SK-N-SH treated with all-trans-retinoic acid at 6 μM for 48 hours (cell line): ENCODE measurements around the gene LGALS3BP.
"Not testable (repeated sequence)": the region's sequence is repeated elsewhere in the genome, so short reads cannot be mapped to it uniquely, and the experiment has no call there.

Experiments
- ATAC-seq: fragments of 200-7000 bp; cut with Tn5 transposase; 3 replicates; pipeline ENCODE4 v1.9.1; 2020; ENCODE audit warnings: mild to moderate bottlenecking, moderate library complexity
- BACH2 ChIP-seq: fragments of 250-450 bp; sonication (Bioruptor Pico); IDR thresholded peaks from 2 replicates; pipeline ENCODE4 v1.9.0; 2021; ENCODE audit warnings: mild to moderate bottlenecking, borderline replicate concordance
- CREB5 ChIP-seq: fragments of 250-450 bp; sonication (Bioruptor Pico); IDR thresholded peaks from 2 replicates; pipeline ENCODE4 v1.5.1; 2020; ENCODE audit warnings: low read depth, mild to moderate bottlenecking, moderate library complexity
- CSDC2 ChIP-seq: fragments of 250-450 bp; sonication (Bioruptor Pico); IDR thresholded peaks from 2 replicates; pipeline ENCODE4 v1.5.0; 2020; ENCODE audit warnings: mild to moderate bottlenecking, moderate library complexity
- CSRNP3 ChIP-seq: fragments of 250-450 bp; sonication (Bioruptor Pico); IDR thresholded peaks from 2 replicates; pipeline ENCODE4 v1.5.1; 2021; ENCODE audit warnings: mild to moderate bottlenecking, moderate library complexity
- ESRRG ChIP-seq: fragments of 250-450 bp; sonication (Bioruptor Pico); IDR thresholded peaks from 2 replicates; pipeline ENCODE4 v1.6.1; 2021; ENCODE audit warnings: mild to moderate bottlenecking
- GLIS3 ChIP-seq: fragments of 250-450 bp; sonication (Bioruptor Pico); IDR thresholded peaks from 2 replicates; pipeline ENCODE4 v1.5.0; 2020; ENCODE audit warnings: mild to moderate bottlenecking, moderate library complexity
- ISL1 ChIP-seq: fragments of 250-450 bp; sonication (Bioruptor Pico); IDR thresholded peaks from 2 replicates; pipeline ENCODE4 v2.1.2; 2022; ENCODE audit warnings: mild to moderate bottlenecking, moderate library complexity
- OSR1 ChIP-seq: fragments of 250-450 bp; sonication (Bioruptor Pico); IDR thresholded peaks from 2 replicates; pipeline ENCODE4 v1.8.0; 2022; ENCODE audit warnings: moderate library complexity, mild to moderate bottlenecking, inconsistent platforms
- PATZ1 ChIP-seq: fragments of 250-450 bp; sonication (Bioruptor Pico); IDR thresholded peaks from 2 replicates; pipeline ENCODE4 v1.8.0; 2020; ENCODE audit warnings: mild to moderate bottlenecking, moderate library complexity, borderline replicate concordance
- POU6F1 ChIP-seq: fragments of 250-450 bp; sonication (Bioruptor Pico); IDR thresholded peaks from 2 replicates; pipeline ENCODE4 v1.8.0; 2021; ENCODE audit warnings: low read depth, mild to moderate bottlenecking, moderate library complexity, borderline replicate concordance
- PPARA ChIP-seq: fragments of 250-450 bp; sonication (Bioruptor Pico); IDR thresholded peaks from 2 replicates; pipeline ENCODE4 v1.5.0; 2020; ENCODE audit warnings: mild to moderate bottlenecking, borderline replicate concordance
- RARB ChIP-seq: fragments of 250-450 bp; sonication (Bioruptor Pico); IDR thresholded peaks from 2 replicates; pipeline ENCODE4 v1.8.0; 2021; ENCODE audit warnings: mild to moderate bottlenecking, moderate library complexity
- SNAI2 ChIP-seq: fragments of 250-450 bp; sonication (Bioruptor Pico); IDR thresholded peaks from 2 replicates; pipeline ENCODE4 v1.5.0; 2020; ENCODE audit warnings: mild to moderate bottlenecking, moderate library complexity
- TCF4 ChIP-seq: fragments of 250-450 bp; sonication (Bioruptor Pico); IDR thresholded peaks from 2 replicates; pipeline ENCODE4 v1.8.0; 2021; ENCODE audit warnings: mild to moderate bottlenecking, moderate library complexity, borderline replicate concordance
- TOX ChIP-seq: fragments of 250-450 bp; sonication (Bioruptor Pico); IDR thresholded peaks from 2 replicates; pipeline ENCODE4 v1.8.0; 2021; ENCODE audit warnings: mild to moderate bottlenecking, moderate library complexity, borderline replicate concordance
- ZC3H10 ChIP-seq: fragments of 250-450 bp; sonication (Bioruptor Pico); IDR thresholded peaks from 2 replicates; pipeline ENCODE4 v1.5.1; 2021; ENCODE audit warnings: mild to moderate bottlenecking, moderate library complexity
- ZFP3 ChIP-seq: fragments of 250-450 bp; sonication (Bioruptor Pico); IDR thresholded peaks from 2 replicates; pipeline ENCODE4 v1.5.0; 2020; ENCODE audit warnings: mild to moderate bottlenecking, moderate library complexity
- ZFP30 ChIP-seq: fragments of 450-650 bp; formaldehyde crosslinking; IDR thresholded peaks from 2 replicates; pipeline ENCODE4 v1.5.0; 2022; ENCODE audit warnings: mild to moderate bottlenecking, moderate library complexity
- ZNF565 ChIP-seq: fragments of 450-650 bp; formaldehyde crosslinking; conservative IDR thresholded peaks from 2 replicates; pipeline ENCODE4 v1.5.0; 2020; ENCODE audit warnings: low read depth, mild to moderate bottlenecking, moderate library complexity
- ZNF70 ChIP-seq: fragments of 450-650 bp; formaldehyde crosslinking; IDR thresholded peaks from 2 replicates; pipeline ENCODE4 v1.5.0; 2020; ENCODE audit warnings: mild to moderate bottlenecking, moderate library complexity
- ZNF8 ChIP-seq: fragments of 450-650 bp; formaldehyde crosslinking; IDR thresholded peaks from 2 replicates; pipeline ENCODE4 v1.5.0; 2020; ENCODE audit warnings: mild to moderate bottlenecking, moderate library complexity

LGALS3BP gene

GRCh38 chr17:78966123-78966813, 13.5 kb downstream of the LGALS3BP start:
- TF ChIP-seq ZFP30 (CRISPR knock-in tag) (no peak), TOX (CRISPR knock-in tag) (no peak), ZNF70 (no peak), RARB (CRISPR knock-in tag) (no peak), GLIS3 (CRISPR knock-in tag) (no peak), CSRNP3 (CRISPR knock-in tag) (no peak)
- no peak for ATAC-seq

GRCh38 chr17:78965491-78965924, 14.2 kb downstream of the LGALS3BP start:
- TF ChIP-seq TCF4 (no peak), ZC3H10 (CRISPR knock-in tag) (no peak), ZNF565 (CRISPR knock-in tag) (no peak), CREB5 (no peak), RARB (CRISPR knock-in tag) (no peak), OSR1 (CRISPR knock-in tag) (no peak), SNAI2 (CRISPR knock-in tag) (no peak), ZFP30 (CRISPR knock-in tag) (no peak), ESRRG (CRISPR knock-in tag) (no peak), ZNF8 (CRISPR knock-in tag) (no peak), CSRNP3 (CRISPR knock-in tag) (no peak), GLIS3 (CRISPR knock-in tag) (no peak), ZNF70 (no peak), ISL1 (CRISPR knock-in tag) (no peak), BACH2 (CRISPR knock-in tag) (no peak), TOX (CRISPR knock-in tag) (no peak)
- no peak for ATAC-seq

GRCh38 chr17:78963378-78963777, 16.3 kb downstream of the LGALS3BP start:
- ATAC-seq, result no peak
- TF ChIP-seq ZFP3 (CRISPR knock-in tag) (no peak), ZNF70 (no peak), ISL1 (CRISPR knock-in tag) (no peak)

GRCh38 chr17:78962984-78963348, 16.8 kb downstream of the LGALS3BP start:
- not testable (repeated sequence) for ATAC-seq

- TF ChIP-seq CSRNP3 (CRISPR knock-in tag) (no peak), BACH2 (CRISPR knock-in tag) (no peak), CSDC2 (CRISPR knock-in tag) (no peak), CREB5 (no peak), SNAI2 (CRISPR knock-in tag) (no peak), RARB (CRISPR knock-in tag) (no peak), ZFP3 (CRISPR knock-in tag) (no peak), ZNF70 (no peak), TOX (CRISPR knock-in tag) (no peak), POU6F1 (no peak), ZNF565 (CRISPR knock-in tag) (no peak), PPARA (CRISPR knock-in tag) (no peak), ZFP30 (CRISPR knock-in tag) (no peak), GLIS3 (CRISPR knock-in tag) (no peak), ISL1 (CRISPR knock-in tag) (no peak), PATZ1 (CRISPR knock-in tag) (no peak), OSR1 (CRISPR knock-in tag) (no peak)
- ATAC-seq, result no peak
These were observed 17.3 kb downstream of the LGALS3BP start for GRCh38 chr17:78962345-78962983.
